Panc1 (cell line): ENCODE data around the gene CCDC180.

Experiments
- TCF7L2 ChIP-seq: IDR thresholded peaks from 2 replicates; pipeline ENCODE4 v1.6.1; 2011; ENCODE audit warnings: mild to moderate bottlenecking, low read depth, low read length, inconsistent platforms
- TF ChIP-seq, protein P1 (sequence below): fragments of 450-650 bp; IDR thresholded peaks from 2 replicates; pipeline ENCODE4 v1.5.1; 2017; ENCODE audit warnings: mild to moderate bottlenecking

GRCh38 chr9:97299809-97300414 lies 7.5 kb upstream of the CCDC180 start:
- TF ChIP-seq, protein P1, sequence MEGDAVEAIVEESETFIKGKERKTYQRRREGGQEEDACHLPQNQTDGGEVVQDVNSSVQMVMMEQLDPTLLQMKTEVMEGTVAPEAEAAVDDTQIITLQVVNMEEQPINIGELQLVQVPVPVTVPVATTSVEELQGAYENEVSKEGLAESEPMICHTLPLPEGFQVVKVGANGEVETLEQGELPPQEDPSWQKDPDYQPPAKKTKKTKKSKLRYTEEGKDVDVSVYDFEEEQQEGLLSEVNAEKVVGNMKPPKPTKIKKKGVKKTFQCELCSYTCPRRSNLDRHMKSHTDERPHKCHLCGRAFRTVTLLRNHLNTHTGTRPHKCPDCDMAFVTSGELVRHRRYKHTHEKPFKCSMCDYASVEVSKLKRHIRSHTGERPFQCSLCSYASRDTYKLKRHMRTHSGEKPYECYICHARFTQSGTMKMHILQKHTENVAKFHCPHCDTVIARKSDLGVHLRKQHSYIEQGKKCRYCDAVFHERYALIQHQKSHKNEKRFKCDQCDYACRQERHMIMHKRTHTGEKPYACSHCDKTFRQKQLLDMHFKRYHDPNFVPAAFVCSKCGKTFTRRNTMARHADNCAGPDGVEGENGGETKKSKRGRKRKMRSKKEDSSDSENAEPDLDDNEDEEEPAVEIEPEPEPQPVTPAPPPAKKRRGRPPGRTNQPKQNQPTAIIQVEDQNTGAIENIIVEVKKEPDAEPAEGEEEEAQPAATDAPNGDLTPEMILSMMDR = no peak
- no peak for TF ChIP-seq TCF7L2
